Skeletal muscle satellite cell (primary cell): ENCODE data around the gene NR2F2.

Experiments used
- H3K27me3 ChIP-seq: 2 replicates; pipeline ENCODE4 v1.7.0; 2013; ENCODE audit warnings: low read length; ENCODE audit not compliant: control insufficient read depth, insufficient read depth
- H3K36me3 ChIP-seq: 2 replicates; pipeline ENCODE4 v1.7.0; 2013; ENCODE audit warnings: mild to moderate bottlenecking, control low read depth, low read length; ENCODE audit not compliant: insufficient read depth
- H3K4me1 ChIP-seq: 2 replicates; pipeline ENCODE4 v1.7.0; 2013; ENCODE audit warnings: low read length; ENCODE audit not compliant: control insufficient read depth, insufficient read depth
- H3K4me2 ChIP-seq: 2 replicates; pipeline ENCODE4 v1.7.0; 2013; ENCODE audit warnings: mild to moderate bottlenecking, low read length
- H3K4me3 ChIP-seq: 2 replicates; pipeline ENCODE4 v1.7.0; 2013; ENCODE audit warnings: low read length
- H3K9ac ChIP-seq: 2 replicates; pipeline ENCODE4 v1.7.0; 2013; ENCODE audit warnings: mild to moderate bottlenecking, low read depth, low read length, moderate library complexity
- H3K9me3 ChIP-seq: replicated peaks from 2 replicates; pipeline ENCODE4 v1.7.0; 2013; ENCODE audit warnings: mild to moderate bottlenecking, control low read depth, low read length

NR2F2 gene

DNA sequence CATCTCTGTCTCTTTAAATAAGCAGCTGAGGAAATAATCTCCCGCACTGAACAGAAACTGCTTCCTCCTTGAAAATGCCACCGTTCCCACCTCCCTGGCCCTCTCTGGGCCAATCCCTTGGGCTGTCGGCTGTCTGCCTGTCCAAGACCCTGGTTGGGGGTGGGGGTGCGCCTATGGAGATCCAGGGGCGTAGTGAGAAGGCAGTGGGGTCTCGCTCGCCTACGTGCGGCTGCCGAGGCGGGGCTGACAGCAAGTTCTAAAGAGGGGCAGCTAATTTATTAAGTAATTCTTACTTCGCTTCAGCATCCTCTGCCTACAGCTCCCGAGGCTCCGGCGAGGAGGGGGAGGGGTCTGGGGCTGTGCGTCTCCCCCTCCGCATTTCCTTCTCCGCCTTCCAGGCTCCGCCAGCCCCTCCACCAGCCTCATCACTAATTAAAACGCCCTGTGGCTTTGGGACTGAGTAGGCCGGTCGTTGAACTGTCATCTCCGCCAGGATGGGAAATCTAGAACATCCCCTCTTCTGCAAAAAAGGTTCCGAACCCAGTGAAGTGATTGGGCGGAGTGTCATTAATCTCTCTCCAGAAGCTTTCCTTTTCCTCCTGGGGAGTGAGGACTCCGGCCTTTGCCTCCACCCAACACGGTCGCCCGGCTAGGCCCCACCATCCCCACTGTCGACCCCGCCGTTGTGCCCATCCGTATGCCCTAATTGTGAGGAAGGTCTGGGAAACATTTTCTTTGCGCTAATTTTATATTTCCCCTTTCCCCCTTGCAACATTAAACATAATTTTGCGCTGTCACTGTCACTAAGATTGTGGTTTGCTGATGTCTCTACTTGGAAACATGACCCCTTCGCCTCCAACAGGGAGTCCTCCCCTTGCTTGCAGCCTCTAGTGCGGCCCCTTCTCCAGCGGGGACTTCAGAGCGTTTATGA lies 16.9 kb downstream of the NR2F2 start:
- Histone ChIP-seq H3K36me3 (peaks cover 47% of the 10 kb centered on the region), H3K4me3 (no peak overlapping the region), H3K9me3 (no peaks in the 10 kb centered on the region), H3K9ac (peak overlapping the region; percentile 50), H3K4me1 (peaks cover 22% of the 10 kb centered on the region), H3K27me3 (no peaks in the 10 kb centered on the region), H3K4me2 (no peak overlapping the region)

- peaks cover 22% of the 10 kb centered on the region for H3K4me1 ChIP-seq
- no peak overlapping the region for H3K4me3 ChIP-seq
- H3K4me2 ChIP-seq: no peak overlapping the region
- no peak overlapping the region for H3K9ac ChIP-seq
- no peaks in the 10 kb centered on the region for H3K27me3 ChIP-seq
- no peaks in the 10 kb centered on the region for H3K9me3 ChIP-seq
- peaks cover 37% of the 10 kb centered on the region for H3K36me3 ChIP-seq
Measured at GRCh38 chr15:96348112-96349027, 17.9 kb downstream of the NR2F2 start.

DNA sequence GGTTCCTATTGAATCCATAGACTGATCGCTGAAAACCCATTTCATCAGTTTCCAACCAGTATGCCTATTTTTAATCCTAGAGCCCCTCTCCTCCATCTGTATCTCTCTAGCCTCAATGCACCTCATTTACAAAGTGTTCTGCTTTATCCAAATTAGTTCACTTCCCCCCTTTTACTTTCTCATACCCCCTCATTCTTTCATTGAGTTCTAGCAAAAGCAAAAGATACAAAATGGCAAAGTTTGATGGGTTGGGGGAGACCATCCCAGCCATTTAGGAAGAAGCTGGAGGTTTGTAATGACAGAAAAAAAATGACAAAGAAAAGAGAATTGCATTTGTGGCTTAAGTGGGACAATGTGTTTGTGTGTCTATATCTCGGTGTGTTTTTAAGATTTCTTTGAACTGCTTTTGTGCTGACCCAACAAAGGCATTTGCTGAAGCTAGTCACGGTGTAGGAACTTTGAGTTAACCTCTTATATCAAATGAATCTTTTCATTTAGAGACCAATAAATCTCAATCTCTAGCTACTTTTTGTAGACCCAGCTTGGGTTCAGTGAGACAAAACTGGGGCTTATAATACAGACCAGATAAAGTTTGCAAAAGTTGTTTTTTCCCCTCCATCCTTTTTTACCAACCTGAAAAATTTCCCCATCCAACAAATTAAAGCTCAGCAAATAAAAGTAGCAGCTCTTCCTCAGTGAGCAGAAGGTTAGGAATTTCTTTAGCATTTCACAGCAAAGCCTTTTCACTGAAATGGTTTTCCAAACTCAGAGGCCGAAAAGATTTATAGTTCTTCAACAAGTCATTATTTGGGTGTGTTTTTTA lies 18.7 kb downstream of the NR2F2 start:
- no peak overlapping the region for H3K9ac ChIP-seq
- H3K4me1 ChIP-seq: peaks cover 27% of the 10 kb centered on the region
- no peak overlapping the region for H3K4me2 ChIP-seq
- H3K27me3 ChIP-seq: no peaks in the 10 kb centered on the region
- peaks cover 30% of the 10 kb centered on the region for H3K36me3 ChIP-seq
- H3K4me3 ChIP-seq: no peak overlapping the region
- no peaks in the 10 kb centered on the region for H3K9me3 ChIP-seq

- H3K27me3 ChIP-seq: no peaks in the 10 kb centered on the region
- H3K4me1 ChIP-seq: peaks cover 24% of the 10 kb centered on the region
- no peaks in the 10 kb centered on the region for H3K9me3 ChIP-seq
- H3K4me3 ChIP-seq: no peak overlapping the region
- H3K4me2 ChIP-seq: no peak overlapping the region
- H3K36me3 ChIP-seq: peaks cover 22% of the 10 kb centered on the region
- no peak overlapping the region for H3K9ac ChIP-seq
Measured at GRCh38 chr15:96349857-96350720, 19.6 kb downstream of the NR2F2 start.

DNA sequence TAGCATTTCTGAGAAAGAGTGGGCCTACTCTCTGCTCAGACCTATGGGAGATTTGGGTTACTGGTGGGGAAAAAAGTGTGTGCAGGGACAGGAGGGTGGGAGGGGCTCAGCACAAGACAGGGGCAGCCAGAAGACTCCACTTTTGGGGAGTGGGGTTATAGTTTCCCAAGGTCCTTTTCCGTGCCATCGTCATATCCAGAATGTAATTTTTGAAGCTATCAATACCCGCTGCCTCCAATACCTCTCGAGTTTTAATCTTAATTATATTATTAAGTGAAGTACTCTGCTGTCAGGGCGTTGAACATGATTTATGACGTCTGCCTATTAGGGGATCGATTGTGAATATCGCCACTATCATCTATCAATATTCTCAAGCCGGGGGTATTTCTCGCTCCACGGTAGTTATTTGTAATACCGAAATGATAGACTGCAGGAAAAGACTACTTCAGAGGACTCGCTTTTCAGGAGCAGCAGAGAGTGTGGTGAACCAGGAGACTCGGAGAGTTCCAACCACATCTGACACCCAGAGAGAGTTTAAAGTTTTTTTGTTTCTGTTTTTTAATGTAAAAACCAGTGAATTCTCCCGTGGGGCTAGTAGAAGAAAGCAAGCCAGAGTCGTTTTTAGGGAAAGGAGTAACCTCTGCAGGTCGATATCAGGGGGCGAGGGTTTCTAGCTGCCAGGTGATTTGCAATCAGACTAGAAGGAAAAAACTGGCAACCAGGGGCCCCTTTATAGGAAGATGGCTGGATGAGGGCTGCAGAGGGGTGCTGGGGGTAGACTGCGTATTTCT lies 20.6 kb downstream of the NR2F2 start:
- no peak overlapping the region for H3K4me2 ChIP-seq
- H3K9me3 ChIP-seq: no peaks in the 10 kb centered on the region
- H3K27me3 ChIP-seq: no peaks in the 10 kb centered on the region
- no peak overlapping the region for H3K4me3 ChIP-seq
- peaks cover 16% of the 10 kb centered on the region for H3K4me1 ChIP-seq
- no peak overlapping the region for H3K9ac ChIP-seq
- peaks cover 20% of the 10 kb centered on the region for H3K36me3 ChIP-seq

- Histone ChIP-seq H3K9me3 (no peaks in the 10 kb centered on the region), H3K36me3 (peaks cover 15% of the 10 kb centered on the region), H3K4me3 (no peak overlapping the region), H3K27me3 (no peaks in the 10 kb centered on the region), H3K9ac (no peak overlapping the region), H3K4me1 (peaks cover 17% of the 10 kb centered on the region), H3K4me2 (no peak overlapping the region)
Measured at GRCh38 chr15:96351761-96352603, 21.5 kb downstream of the NR2F2 start.

DNA sequence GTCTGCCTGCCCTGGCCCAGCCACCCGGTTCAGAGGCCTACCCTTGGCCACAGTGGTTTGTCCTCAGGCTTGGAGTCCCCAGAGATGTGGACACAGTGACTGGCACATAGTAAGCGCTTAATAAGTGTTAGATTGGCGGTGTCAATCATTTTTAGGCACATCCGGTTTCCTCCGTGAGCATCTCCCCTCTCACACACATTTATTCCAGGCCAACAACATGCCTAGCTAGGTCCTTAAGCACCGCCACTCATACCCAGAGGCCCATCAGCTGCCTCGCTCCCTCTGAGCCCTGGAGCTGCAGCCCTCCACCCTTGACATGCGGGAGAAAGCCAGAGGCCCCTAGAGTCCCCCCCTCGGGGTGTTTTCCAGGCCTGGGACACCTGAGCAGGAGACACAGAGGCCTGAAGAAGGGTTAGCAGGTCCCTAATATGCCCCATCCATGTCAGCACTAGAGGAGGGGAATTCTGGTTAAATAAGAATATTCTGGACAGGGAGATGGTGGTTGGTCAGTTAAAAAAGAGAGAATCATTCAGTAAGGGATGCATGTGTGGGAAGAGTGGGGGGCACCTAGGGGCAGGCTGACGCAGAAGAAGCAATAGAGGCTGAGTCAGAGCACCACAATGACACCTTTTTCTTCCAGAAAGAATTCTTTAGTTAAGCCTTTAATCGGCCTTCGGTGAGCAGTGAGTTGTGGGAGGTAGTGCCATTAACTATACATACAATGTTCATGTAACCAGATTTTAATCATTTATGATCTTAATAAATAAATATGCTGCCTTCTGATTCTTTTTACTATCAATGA lies 22.3 kb downstream of the NR2F2 start:
- H3K4me1 ChIP-seq: peaks cover 20% of the 10 kb centered on the region
- peaks cover 7% of the 10 kb centered on the region for H3K36me3 ChIP-seq
- no peak overlapping the region for H3K9ac ChIP-seq
- no peaks in the 10 kb centered on the region for H3K27me3 ChIP-seq
- H3K4me2 ChIP-seq: no peak overlapping the region
- H3K9me3 ChIP-seq: no peaks in the 10 kb centered on the region
- H3K4me3 ChIP-seq: no peak overlapping the region

DNA sequence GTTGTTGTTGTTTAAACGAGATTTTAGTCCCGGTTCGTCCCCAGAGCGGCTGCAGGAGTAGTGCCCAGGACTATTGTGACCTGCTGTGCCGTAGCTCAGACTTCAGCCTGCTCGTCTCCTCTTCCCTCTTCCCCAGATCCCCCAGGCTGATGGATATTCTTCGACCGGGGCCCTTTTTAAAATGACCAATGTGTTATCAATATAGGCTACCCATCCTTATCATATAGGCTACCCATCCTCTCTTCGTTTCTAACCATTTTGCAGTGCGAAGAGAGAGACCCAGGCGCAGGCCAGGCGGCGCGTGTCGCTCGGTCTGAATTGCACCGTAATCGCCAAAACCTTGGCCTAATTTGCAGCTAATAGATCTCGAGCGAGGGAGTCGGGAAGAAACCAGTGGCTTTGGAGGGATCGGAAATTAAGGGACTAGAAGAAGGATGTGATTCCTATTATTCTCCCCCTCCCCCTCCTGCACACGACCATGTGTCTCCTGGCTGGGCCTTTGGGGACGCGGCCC lies 23.0 kb downstream of the NR2F2 start:
- H3K4me2 ChIP-seq: peak overlapping the region; percentile 91
- H3K4me3 ChIP-seq: peak overlapping the region; percentile 88
- H3K36me3 ChIP-seq: peaks cover 4% of the 10 kb centered on the region
- no peaks in the 10 kb centered on the region for H3K27me3 ChIP-seq
- H3K4me1 ChIP-seq: peaks cover 21% of the 10 kb centered on the region
- peak overlapping the region; percentile 93 for H3K9ac ChIP-seq
- H3K9me3 ChIP-seq: no peaks in the 10 kb centered on the region
